Fibroblast of lung (primary cell): ENCODE results near the gene SPTAN1. TPM values are rescaled to one million over a fixed set of nuclear protein-coding genes. Genes with fewer than 3 reads are reported as not detected.

Experiments
- DNase-seq, 2 donors: peaks; one replicate each; pipeline versions ENCODE4 v3.0.0 to v3.0.0-alpha.2; 2010; ENCODE audit warnings: low read depth in 2 of 2
- H2AFZ ChIP-seq: 2 replicates; pipeline ENCODE4 v1.5.1; 2012; ENCODE audit warnings: low read length, control low read depth, inconsistent platforms
- H3K27ac ChIP-seq: 2 replicates; pipeline ENCODE4 v1.5.1; 2011; ENCODE audit warnings: low read length, control low read depth; ENCODE audit not compliant: insufficient read depth
- H3K27me3 ChIP-seq: 2 replicates; pipeline ENCODE4 v1.5.1; 2011; ENCODE audit warnings: mild to moderate bottlenecking, low read length; ENCODE audit not compliant: control insufficient read depth, insufficient read depth
- H3K36me3 ChIP-seq: 2 replicates; pipeline ENCODE4 v1.5.1; 2011; ENCODE audit warnings: low read length; ENCODE audit not compliant: control insufficient read depth, insufficient read depth
- H3K4me1 ChIP-seq: 2 replicates; pipeline ENCODE4 v1.5.1; 2011; ENCODE audit warnings: low read length; ENCODE audit not compliant: control insufficient read depth, insufficient read depth; ENCODE audit errors: extremely low read depth
- H3K4me2 ChIP-seq: 2 replicates; pipeline ENCODE4 v1.5.1; 2011; ENCODE audit warnings: low read length, control low read depth; ENCODE audit not compliant: insufficient read depth; ENCODE audit errors: extremely low read depth
- H3K4me3 ChIP-seq, 4 experiments: fragments of 200-600 bp in 1 of 4; sonication (generic) in 1 of 4; replicated peaks in 1 of 4; 2 replicates each; pipeline ENCODE4 v1.5.1; 2011 to 2016; ENCODE audit warnings: low read length in 4 of 4, low read depth in 3 of 4, mild to moderate bottlenecking in 3 of 4, control low read depth in 2 of 4, inconsistent platforms in 1 of 4, mixed read lengths in 1 of 4; ENCODE audit not compliant: insufficient read depth in 1 of 4; ENCODE audit errors: control extremely low read depth in 1 of 4
- H3K79me2 ChIP-seq: 2 replicates; pipeline ENCODE4 v1.5.1; 2012; ENCODE audit warnings: mild to moderate bottlenecking, low read length, inconsistent platforms; ENCODE audit not compliant: control insufficient read depth, insufficient read depth
- H3K9ac ChIP-seq: 2 replicates; pipeline ENCODE4 v1.5.1; 2011; ENCODE audit warnings: mild to moderate bottlenecking, low read length, control low read depth; ENCODE audit not compliant: insufficient read depth
- H3K9me3 ChIP-seq: 2 replicates; pipeline ENCODE4 v1.5.1; 2012; ENCODE audit warnings: low read depth, low read length; ENCODE audit not compliant: control insufficient read depth, insufficient read depth
- H4K20me1 ChIP-seq: 2 replicates; pipeline ENCODE4 v1.5.1; 2011; ENCODE audit warnings: low read length; ENCODE audit not compliant: control insufficient read depth, insufficient read depth; ENCODE audit errors: extremely low read depth
- EZH2 ChIP-seq: IDR thresholded peaks from 2 replicates; pipeline ENCODE4 v1.5.1; 2012; ENCODE audit warnings: low read length, control low read depth, mild to moderate bottlenecking; ENCODE audit errors: missing control alignments
- polyA plus RNA-seq, 2 donors: library from polyadenylated mRNA; depleted of rRNA in 1 of 2; stranded (reverse) in 1 of 2; unstranded in 1 of 2; fragments of >200 nt; gene quantifications; 2 replicates each; pipeline ENCODE4 v1.2.1, GENCODE V29; 2011 to 2012; ENCODE audit warnings: missing spikeins in 1 of 2
- total RNA-seq: library from RNA; depleted of rRNA; stranded (reverse); fragments of >200 nt; gene quantifications from 2 replicates; pipeline ENCODE4 v1.2.1, GENCODE V29; 2014
- TF ChIP-seq, protein P1 (sequence below), 2 donors: IDR thresholded peaks in 1 of 2; conservative IDR thresholded peaks in 1 of 2; 1 replicate in 1 of 2; 2 replicates in 1 of 2; pipeline ENCODE4 v1.5.1; 2011 to 2012; ENCODE audit warnings: low read length in 2 of 2, control low read depth in 1 of 2, inconsistent platforms in 1 of 2, low read depth in 1 of 2, mild to moderate bottlenecking in 1 of 2

The SPTAN1 gene
- total and polyA plus RNA-seq, 2 donors (not counting 1 experiment from before 2014, with no cell fraction given), result 189 to 518 TPM

DNA sequence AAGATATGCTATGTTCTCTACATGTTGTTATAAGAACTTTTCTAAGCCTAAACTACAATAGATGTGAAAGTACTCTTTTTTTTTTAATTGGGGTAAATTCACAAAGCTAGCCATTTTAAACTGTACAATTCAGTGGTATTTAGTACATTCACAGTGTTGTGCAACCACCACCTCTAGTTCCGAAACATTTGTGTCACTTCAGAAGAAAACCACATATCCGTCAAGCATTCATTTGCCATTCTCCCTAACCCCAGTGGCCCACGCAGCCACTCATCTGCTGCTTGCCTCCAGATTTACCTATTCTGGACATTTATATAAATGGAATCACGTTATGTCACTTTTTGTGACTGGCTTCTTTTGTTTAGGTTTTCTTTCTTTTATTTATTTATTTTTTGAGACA, 43.1 kb downstream of the SPTAN1 start:
- no peak overlapping the region for H2AFZ ChIP-seq
- no peaks in the 10 kb centered on the region for H3K9me3 ChIP-seq
- no peak overlapping the region for H3K9ac ChIP-seq
- H3K79me2 ChIP-seq, result peaks cover 2% of the 10 kb centered on the region
- no peak overlapping the region for H3K4me3 ChIP-seq
- DNase-seq, result no peak
- no peak for TF ChIP-seq EZH2
- TF ChIP-seq, protein P1, sequence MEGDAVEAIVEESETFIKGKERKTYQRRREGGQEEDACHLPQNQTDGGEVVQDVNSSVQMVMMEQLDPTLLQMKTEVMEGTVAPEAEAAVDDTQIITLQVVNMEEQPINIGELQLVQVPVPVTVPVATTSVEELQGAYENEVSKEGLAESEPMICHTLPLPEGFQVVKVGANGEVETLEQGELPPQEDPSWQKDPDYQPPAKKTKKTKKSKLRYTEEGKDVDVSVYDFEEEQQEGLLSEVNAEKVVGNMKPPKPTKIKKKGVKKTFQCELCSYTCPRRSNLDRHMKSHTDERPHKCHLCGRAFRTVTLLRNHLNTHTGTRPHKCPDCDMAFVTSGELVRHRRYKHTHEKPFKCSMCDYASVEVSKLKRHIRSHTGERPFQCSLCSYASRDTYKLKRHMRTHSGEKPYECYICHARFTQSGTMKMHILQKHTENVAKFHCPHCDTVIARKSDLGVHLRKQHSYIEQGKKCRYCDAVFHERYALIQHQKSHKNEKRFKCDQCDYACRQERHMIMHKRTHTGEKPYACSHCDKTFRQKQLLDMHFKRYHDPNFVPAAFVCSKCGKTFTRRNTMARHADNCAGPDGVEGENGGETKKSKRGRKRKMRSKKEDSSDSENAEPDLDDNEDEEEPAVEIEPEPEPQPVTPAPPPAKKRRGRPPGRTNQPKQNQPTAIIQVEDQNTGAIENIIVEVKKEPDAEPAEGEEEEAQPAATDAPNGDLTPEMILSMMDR (conservative IDR thresholded peaks at IDR 0.05 in 1 of 2, IDR thresholded peaks at IDR 0.05 in 1 of 2; ENCODE audit: low read depth in 1 of 2, low read length in 2 of 2), result no peak
- H3K27ac ChIP-seq, result no peak overlapping the region
- no peaks in the 10 kb centered on the region for H3K27me3 ChIP-seq
- H3K4me1 ChIP-seq, result no peaks in the 10 kb centered on the region
- peaks cover 34% of the 10 kb centered on the region for H3K36me3 ChIP-seq
- H4K20me1 ChIP-seq, result no peaks in the 10 kb centered on the region
- no peak overlapping the region for H3K4me2 ChIP-seq

DNA sequence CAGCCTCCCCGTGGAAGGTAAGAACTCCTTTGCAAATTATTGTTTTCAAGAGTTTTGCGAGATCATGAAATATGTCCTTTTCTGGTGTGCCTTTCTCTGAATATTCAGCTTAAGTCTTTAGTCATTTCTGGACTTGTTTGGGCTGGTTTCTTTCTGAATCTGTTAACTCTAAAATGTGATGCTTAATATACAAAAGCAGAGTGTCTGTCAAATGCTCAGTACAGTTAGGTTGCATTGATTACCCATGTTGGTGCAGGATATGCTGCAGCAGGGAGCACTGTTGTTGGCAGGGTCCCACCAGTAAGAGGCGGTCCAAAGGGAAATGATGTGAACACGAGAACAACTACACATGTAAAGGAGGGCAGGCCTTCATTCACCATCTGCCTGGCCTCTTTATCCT, 47.7 kb downstream of the SPTAN1 start:
- H3K79me2 ChIP-seq, result peaks cover 2% of the 10 kb centered on the region
- H2AFZ ChIP-seq, result no peak overlapping the region
- H3K9ac ChIP-seq, result no peak overlapping the region
- H3K36me3 ChIP-seq, result peaks cover 28% of the 10 kb centered on the region
- H3K4me1 ChIP-seq, result no peaks in the 10 kb centered on the region
- H3K27ac ChIP-seq, result no peak overlapping the region
- no peaks in the 10 kb centered on the region for H4K20me1 ChIP-seq
- no peak overlapping the region for H3K4me3 ChIP-seq
- no peak overlapping the region for H3K4me2 ChIP-seq
- H3K27me3 ChIP-seq, result no peaks in the 10 kb centered on the region
- H3K9me3 ChIP-seq, result no peaks in the 10 kb centered on the region
- no peak for DNase-seq
- TF ChIP-seq, protein P1 (conservative IDR thresholded peaks at IDR 0.05 in 1 of 2, IDR thresholded peaks at IDR 0.05 in 1 of 2; ENCODE audit: low read depth in 1 of 2, low read length in 2 of 2), result no peak
- TF ChIP-seq EZH2, result no peak

DNA sequence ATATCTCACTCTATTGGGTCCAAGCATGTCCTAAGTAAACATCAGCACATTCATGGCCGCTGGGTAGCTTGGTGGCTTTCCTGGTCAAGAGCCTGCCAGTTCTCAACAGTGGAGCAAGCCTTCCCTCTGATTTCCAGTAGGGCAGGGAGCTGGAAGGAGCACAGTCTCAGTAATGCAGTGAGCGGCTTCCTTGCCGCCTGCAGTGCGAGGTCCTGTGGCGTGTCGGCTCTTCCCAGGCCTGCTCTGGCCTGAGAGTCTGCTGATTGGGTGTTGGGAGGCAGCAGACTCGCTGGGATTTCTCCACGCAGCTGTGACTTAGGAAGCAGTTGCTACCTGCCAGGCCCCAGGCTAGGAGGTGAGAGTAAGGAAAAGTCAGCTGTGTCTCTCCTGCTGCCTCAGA, 51.3 kb downstream of the SPTAN1 start:
- Histone ChIP-seq H3K4me2 (no peak overlapping the region), H3K9ac (no peak overlapping the region), H3K9me3 (no peaks in the 10 kb centered on the region), H3K4me3 (no peak overlapping the region), H2AFZ (no peak overlapping the region), H3K27me3 (no peaks in the 10 kb centered on the region), H3K79me2 (peaks cover 2% of the 10 kb centered on the region), H3K4me1 (no peaks in the 10 kb centered on the region), H4K20me1 (no peaks in the 10 kb centered on the region), H3K36me3 (peaks cover 28% of the 10 kb centered on the region), H3K27ac (no peak overlapping the region)
- TF ChIP-seq, protein P1 (conservative IDR thresholded peaks at IDR 0.05 in 1 of 2, IDR thresholded peaks at IDR 0.05 in 1 of 2; ENCODE audit: low read depth in 1 of 2, low read length in 2 of 2), result no peak
- no peak for TF ChIP-seq EZH2
- DNase-seq, result no peak
